22Rv1 (cell line): Measurements from ENCODE around the gene APOE.
A peak's percentile ranks its signal among the peaks of the same experiment; 100 is the strongest.
"Not testable (repeated sequence)": the region's sequence is repeated elsewhere in the genome, so short reads cannot be mapped to it uniquely, and the experiment has no call there.

Experiments
- H3K27ac ChIP-seq: fragments of 450-650 bp; 2 replicates; pipeline ENCODE4 v1.5.1; 2017
- ZFX ChIP-seq: fragments of 450-650 bp; IDR thresholded peaks from 2 replicates; pipeline ENCODE4 v1.6.1; 2017; ENCODE audit warnings: antibody characterized with exemption, borderline replicate concordance
- TF ChIP-seq, protein P1 (sequence below): fragments of 450-650 bp; IDR thresholded peaks from 2 replicates; pipeline ENCODE4 v1.5.1; 2017; ENCODE audit warnings: mild to moderate bottlenecking

APOE gene

GRCh38 chr19:44887648-44888047, 17.9 kb upstream of the APOE start:
- H3K27ac ChIP-seq, result no peak overlapping the region
- TF ChIP-seq, protein P1, sequence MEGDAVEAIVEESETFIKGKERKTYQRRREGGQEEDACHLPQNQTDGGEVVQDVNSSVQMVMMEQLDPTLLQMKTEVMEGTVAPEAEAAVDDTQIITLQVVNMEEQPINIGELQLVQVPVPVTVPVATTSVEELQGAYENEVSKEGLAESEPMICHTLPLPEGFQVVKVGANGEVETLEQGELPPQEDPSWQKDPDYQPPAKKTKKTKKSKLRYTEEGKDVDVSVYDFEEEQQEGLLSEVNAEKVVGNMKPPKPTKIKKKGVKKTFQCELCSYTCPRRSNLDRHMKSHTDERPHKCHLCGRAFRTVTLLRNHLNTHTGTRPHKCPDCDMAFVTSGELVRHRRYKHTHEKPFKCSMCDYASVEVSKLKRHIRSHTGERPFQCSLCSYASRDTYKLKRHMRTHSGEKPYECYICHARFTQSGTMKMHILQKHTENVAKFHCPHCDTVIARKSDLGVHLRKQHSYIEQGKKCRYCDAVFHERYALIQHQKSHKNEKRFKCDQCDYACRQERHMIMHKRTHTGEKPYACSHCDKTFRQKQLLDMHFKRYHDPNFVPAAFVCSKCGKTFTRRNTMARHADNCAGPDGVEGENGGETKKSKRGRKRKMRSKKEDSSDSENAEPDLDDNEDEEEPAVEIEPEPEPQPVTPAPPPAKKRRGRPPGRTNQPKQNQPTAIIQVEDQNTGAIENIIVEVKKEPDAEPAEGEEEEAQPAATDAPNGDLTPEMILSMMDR, result no peak
- TF ChIP-seq ZFX, result no peak

DNA sequence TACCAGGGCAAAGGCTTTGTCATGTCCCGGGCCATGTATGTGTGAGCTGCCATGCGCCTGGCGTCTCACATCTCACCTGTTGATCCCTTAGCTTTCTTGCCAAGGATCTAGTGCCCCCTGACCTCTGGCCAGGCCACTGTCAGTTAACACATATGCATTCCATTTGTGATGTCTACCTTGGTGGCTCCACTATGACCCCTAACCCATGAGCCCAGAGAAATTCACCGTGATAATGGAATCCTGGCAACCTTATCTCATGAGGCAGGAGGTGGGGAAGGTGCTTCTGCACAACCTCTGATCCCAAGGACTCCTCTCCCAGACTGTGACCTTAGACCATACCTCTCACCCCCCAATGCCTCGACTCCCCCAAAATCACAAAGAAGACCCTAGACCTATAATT, 17.3 kb upstream of the APOE start:
- not testable (repeated sequence) for H3K27ac ChIP-seq

GRCh38 chr19:44889830-44890365, 15.7 kb upstream of the APOE start:
- TF ChIP-seq, protein P1, result no peak; the same call in 1 of the 2 replicates
- TF ChIP-seq ZFX, result no peak
- H3K27ac ChIP-seq, result peak overlapping the region; percentile 95

GRCh38 chr19:44890366-44891015, 15.1 kb upstream of the APOE start:
- H3K27ac ChIP-seq, result peak overlapping the region; percentile 95

DNA sequence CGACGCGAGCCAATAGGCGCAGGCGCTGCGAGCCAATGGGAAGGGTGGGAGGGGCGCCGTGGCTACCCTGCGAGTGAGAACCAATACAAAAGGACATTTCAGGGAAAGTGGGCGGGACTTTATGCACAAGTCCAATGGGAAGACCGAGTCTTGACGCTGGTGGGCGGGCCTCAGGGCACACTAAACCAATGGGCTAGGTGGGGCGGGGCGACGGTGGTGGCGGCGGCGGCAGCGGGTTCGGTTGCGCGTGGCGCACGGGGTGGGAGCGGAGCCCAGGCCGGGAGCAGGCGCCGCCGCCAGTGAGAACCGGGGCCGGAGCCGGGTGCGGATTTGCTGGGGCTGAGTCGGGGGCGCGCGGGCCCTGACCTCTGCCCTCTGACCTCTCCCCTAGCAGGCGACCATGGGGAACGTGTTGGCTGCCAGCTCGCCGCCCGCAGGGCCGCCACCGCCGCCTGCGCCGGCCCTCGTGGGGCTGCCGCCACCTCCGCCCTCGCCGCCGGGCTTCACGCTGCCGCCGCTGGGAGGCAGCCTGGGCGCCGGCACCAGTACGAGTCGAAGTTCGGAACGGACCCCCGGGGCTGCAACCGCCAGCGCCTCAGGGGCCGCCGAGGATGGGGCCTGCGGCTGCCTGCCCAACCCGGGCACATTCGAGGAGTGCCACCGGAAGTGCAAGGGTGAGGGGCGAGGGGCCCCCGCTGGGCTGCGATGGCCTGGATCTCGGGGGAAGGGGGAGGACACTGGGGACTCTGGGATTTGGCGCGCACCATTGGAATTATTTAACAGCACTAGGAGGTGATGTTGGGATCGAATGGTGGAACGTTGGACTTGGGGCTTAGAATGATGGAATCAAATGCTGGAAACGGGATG, 14.3 kb upstream of the APOE start, which contains the start of gene TOMM40:
Gene TOMM40 (plus strand): TSS at position 239 of the 867 bp plus-strand sequence. CDS start 162 bp downstream, at position 401.
- H3K27ac ChIP-seq, result peak within 1 kb of the TSS; percentile 95

More at GRCh38 chr19:44890366-44891015, 15.1 kb upstream of the APOE start:
- TF ChIP-seq, protein P1, result no peak

GRCh38 chr19:44892932-44893331, 12.7 kb upstream of the APOE start:
- no peak for TF ChIP-seq ZFX
- TF ChIP-seq, protein P1, result no peak
- H3K27ac ChIP-seq, result no peak overlapping the region; the same call in 1 of the 2 replicates

More for the DNA sequence above, 14.3 kb upstream of the APOE start, which contains the start of gene TOMM40:
- TF ChIP-seq ZFX, result no peak
- TF ChIP-seq, protein P1, result peak; percentile 23

- TF ChIP-seq, protein P1, result no peak
- no peak for TF ChIP-seq ZFX
- no peak overlapping the region; the same call in 1 of the 2 replicates for H3K27ac ChIP-seq
These were observed 12.1 kb upstream of the APOE start for GRCh38 chr19:44893332-44894051.
